WTC11 (cell line): ENCODE data around the gene HDAC9. TPM values are rescaled to one million over a fixed set of nuclear protein-coding genes. Genes with fewer than 3 reads are reported as not detected.

Source experiments
- ATAC-seq: fragments of 200-7000 bp; cut with Tn5 transposase; 2 replicates; pipeline ENCODE4 v1.10.0; 2021; ENCODE audit warnings: mild to moderate bottlenecking, moderate library complexity
- CTCF ChIA-PET: fragments of 300-600 bp; sonication (Branson Sonifier 250); formaldehyde crosslinking; loops from one replicate; lab custom pipeline; 2021; ENCODE audit warnings: antibody characterized with exemption; lab: Charles Lee
- POLR2A ChIA-PET: fragments of 350-600 bp; sonication (Branson Sonifier 250); formaldehyde crosslinking; loops from one replicate; lab custom pipeline; 2021; ENCODE audit warnings: antibody characterized with exemption; lab: Charles Lee
- DNase-seq: peaks from one replicate; pipeline ENCODE4 v3.0.0; 2021; ENCODE audit warnings: low spot score
- H3K27ac Mint-ChIP-seq: 2 replicates; pipeline ENCODE4 v1.8.0; 2021; ENCODE audit warnings: mixed read lengths
- H3K27me3 Mint-ChIP-seq: 2 replicates; pipeline ENCODE4 v1.8.0; 2021; ENCODE audit warnings: low read depth, mild to moderate bottlenecking, moderate library complexity, mixed read lengths
- H3K36me3 Mint-ChIP-seq: 2 replicates; pipeline ENCODE4 v1.8.0; 2021; ENCODE audit warnings: mixed read lengths
- H3K4me1 Mint-ChIP-seq: 2 replicates; pipeline ENCODE4 v1.8.0; 2022; ENCODE audit warnings: mixed read lengths
- H3K4me3 Mint-ChIP-seq: 2 replicates; pipeline ENCODE4 v1.8.0; 2021; ENCODE audit warnings: mild to moderate bottlenecking, moderate library complexity, mixed read lengths
- H3K9me3 Mint-ChIP-seq: 2 replicates; pipeline ENCODE4 v1.8.0; 2021; ENCODE audit warnings: mixed read lengths
- AFF4 ChIP-seq: sonication (generic); formaldehyde crosslinking; IDR thresholded peaks from 2 replicates; pipeline ENCODE4 v1.8.1; 2023; ENCODE audit warnings: mild to moderate bottlenecking, missing genetic modification reagents, borderline replicate concordance
- ATF3 ChIP-seq: sonication (generic); formaldehyde crosslinking; conservative IDR thresholded peaks from 2 replicates; pipeline ENCODE4 v1.8.1; 2022; ENCODE audit warnings: mild to moderate bottlenecking, missing genetic modification reagents
- CBFB ChIP-seq: sonication (generic); formaldehyde crosslinking; IDR thresholded peaks from 2 replicates; pipeline ENCODE4 v1.8.1; 2022; ENCODE audit warnings: mild to moderate bottlenecking, low read depth, missing genetic modification reagents
- CDX4 ChIP-seq: fragments of 250-450 bp; sonication (Bioruptor Pico); IDR thresholded peaks from 2 replicates; pipeline ENCODE4 v1.9.0; 2021; ENCODE audit warnings: moderate library complexity, mild to moderate bottlenecking, inconsistent platforms, borderline replicate concordance
- FOXP1 ChIP-seq: sonication (generic); formaldehyde crosslinking; IDR thresholded peaks from 2 replicates; pipeline ENCODE4 v1.8.0; 2022; ENCODE audit warnings: missing genetic modification reagents, mild to moderate bottlenecking, moderate library complexity, borderline replicate concordance
- GTF2I ChIP-seq: fragments of 250-450 bp; sonication (Bioruptor Pico); conservative IDR thresholded peaks from 2 replicates; pipeline ENCODE4 v1.4.0; 2021; ENCODE audit warnings: mild to moderate bottlenecking
- KAT7 ChIP-seq: sonication (generic); formaldehyde crosslinking; IDR thresholded peaks from 2 replicates; pipeline ENCODE4 v1.8.1; 2023; ENCODE audit warnings: missing genetic modification reagents, mild to moderate bottlenecking, borderline replicate concordance
- MYBL2 ChIP-seq: sonication (generic); formaldehyde crosslinking; IDR thresholded peaks from 2 replicates; pipeline ENCODE4 v1.8.1; 2023; ENCODE audit warnings: mild to moderate bottlenecking, moderate library complexity, missing genetic modification reagents
- NFATC4 ChIP-seq: fragments of 250-450 bp; sonication (Bioruptor Pico); IDR thresholded peaks from 2 replicates; pipeline ENCODE4 v1.9.0; 2021; ENCODE audit warnings: mild to moderate bottlenecking
- NFE2L1 ChIP-seq: sonication (generic); formaldehyde crosslinking; IDR thresholded peaks from 2 replicates; pipeline ENCODE4 v1.8.1; 2023; ENCODE audit warnings: missing genetic modification reagents
- NR2C2 ChIP-seq: sonication (generic); formaldehyde crosslinking; IDR thresholded peaks from 2 replicates; pipeline ENCODE4 v1.8.0; 2022; ENCODE audit warnings: mild to moderate bottlenecking, missing genetic modification reagents
- NR3C1 ChIP-seq: sonication (generic); formaldehyde crosslinking; conservative IDR thresholded peaks from 2 replicates; pipeline ENCODE4 v1.8.1; 2023; ENCODE audit warnings: low read depth, mild to moderate bottlenecking, missing genetic modification reagents
- PREB ChIP-seq: sonication (generic); formaldehyde crosslinking; IDR thresholded peaks from 2 replicates; pipeline ENCODE4 v1.8.1; 2022; ENCODE audit warnings: mild to moderate bottlenecking, missing genetic modification reagents, moderate library complexity, borderline replicate concordance
- SMAD3 ChIP-seq: sonication (generic); formaldehyde crosslinking; IDR thresholded peaks from 2 replicates; pipeline ENCODE4 v1.8.0; 2022; ENCODE audit warnings: missing genetic modification reagents, mild to moderate bottlenecking, borderline replicate concordance
- TP53 ChIP-seq: sonication (generic); formaldehyde crosslinking; IDR thresholded peaks from 2 replicates; pipeline ENCODE4 v1.8.1; 2023; ENCODE audit warnings: mild to moderate bottlenecking, missing genetic modification reagents
- USF1 ChIP-seq: sonication (generic); formaldehyde crosslinking; IDR thresholded peaks from 2 replicates; pipeline ENCODE4 v1.8.0; 2022; ENCODE audit warnings: mild to moderate bottlenecking, missing genetic modification reagents
- ZMAT4 ChIP-seq: fragments of 250-450 bp; sonication (Bioruptor Pico); IDR thresholded peaks from 2 replicates; pipeline ENCODE4 v1.9.0; 2021; ENCODE audit warnings: mild to moderate bottlenecking
- ZNF671 ChIP-seq: fragments of 250-450 bp; sonication (Bioruptor Pico); IDR thresholded peaks from 2 replicates; pipeline ENCODE4 v1.8.0; 2021; ENCODE audit warnings: mild to moderate bottlenecking
- total RNA-seq: library from RNA; stranded (reverse); gene quantifications from 3 replicates; pipeline ENCODE4 v1.2.3, GENCODE V29; 2021
- TF ChIP-seq, protein P1 (sequence below): fragments of 250-450 bp; sonication (Bioruptor Pico); conservative IDR thresholded peaks from 2 replicates; pipeline ENCODE4 v1.9.0; 2021; ENCODE audit warnings: mild to moderate bottlenecking
- TF ChIP-seq, protein P2 (sequence below): sonication (generic); formaldehyde crosslinking; IDR thresholded peaks from 2 replicates; pipeline ENCODE4 v1.8.1; 2023; ENCODE audit warnings: mild to moderate bottlenecking, moderate library complexity, missing genetic modification reagents
- TF ChIP-seq, protein P3 (sequence below): sonication (generic); formaldehyde crosslinking; IDR thresholded peaks from 2 replicates; pipeline ENCODE4 v1.8.1; 2022; ENCODE audit warnings: missing genetic modification reagents, borderline replicate concordance

The HDAC9 gene
- total RNA-seq, 1 experiment from 2014 or later, result 18.8 TPM

DNA sequence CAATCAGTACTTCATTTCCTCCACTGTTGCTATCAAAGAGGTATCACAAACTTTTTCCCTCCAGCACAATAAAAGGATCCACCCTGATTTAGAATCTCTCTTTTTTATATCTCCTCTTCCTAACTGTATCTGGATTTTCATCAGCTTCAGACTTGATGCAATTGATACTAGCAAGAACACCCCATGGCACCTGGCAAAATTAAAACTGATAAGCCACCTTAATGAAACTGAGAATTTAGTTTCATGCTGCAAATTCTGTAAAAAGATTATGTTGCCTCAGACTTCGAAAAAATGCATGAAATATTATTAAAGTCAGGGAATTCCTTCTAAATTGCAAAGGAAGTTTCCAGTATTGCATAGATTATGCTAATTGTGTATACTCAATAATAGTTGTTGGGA is 277.0 kb downstream of the HDAC9 start:
- Mint-ChIP-seq H3K4me3 (no peak overlapping the region), H3K9me3 (no peaks in the 10 kb centered on the region)
- CTCF ChIA-PET, result no interaction called here
- TF ChIP-seq, protein P1, sequence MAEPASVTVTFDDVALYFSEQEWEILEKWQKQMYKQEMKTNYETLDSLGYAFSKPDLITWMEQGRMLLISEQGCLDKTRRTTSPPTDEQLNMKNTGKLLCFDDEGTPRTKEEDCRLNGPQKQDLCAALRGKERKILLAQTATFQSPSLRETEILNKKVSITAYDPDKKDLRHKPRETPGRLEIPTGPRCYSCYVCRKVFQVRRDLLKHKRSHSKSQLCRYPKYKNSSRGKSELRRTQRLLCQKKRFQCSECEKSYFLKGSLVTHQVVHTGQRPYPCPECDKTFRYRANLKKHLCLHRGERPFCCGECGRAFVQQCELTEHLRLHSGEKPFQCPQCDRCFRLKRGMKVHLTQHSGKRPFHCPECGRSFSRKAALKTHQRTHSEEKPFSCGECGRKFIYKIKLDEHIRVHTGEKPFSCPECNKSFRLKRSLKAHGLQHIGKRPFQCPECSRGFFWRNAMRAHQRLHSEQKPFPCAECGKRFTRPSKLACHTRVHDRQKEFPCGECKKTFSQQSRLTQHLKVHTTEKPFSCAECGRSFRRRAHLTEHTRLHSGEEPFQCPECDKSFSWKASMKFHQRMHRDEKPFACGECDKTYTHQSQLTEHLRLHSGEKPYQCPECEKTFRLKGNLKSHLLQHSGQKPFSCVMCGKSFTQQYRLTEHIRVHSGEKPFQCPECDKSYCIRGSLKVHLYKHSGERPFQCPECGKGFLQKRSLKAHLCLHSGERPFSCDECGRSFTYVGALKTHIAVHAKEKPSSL (CRISPR knock-in tag), result no peak
- TF ChIP-seq USF1, result no peak
- TF ChIP-seq AFF4 (CRISPR knock-in tag), result no peak
- TF ChIP-seq, protein P2, sequence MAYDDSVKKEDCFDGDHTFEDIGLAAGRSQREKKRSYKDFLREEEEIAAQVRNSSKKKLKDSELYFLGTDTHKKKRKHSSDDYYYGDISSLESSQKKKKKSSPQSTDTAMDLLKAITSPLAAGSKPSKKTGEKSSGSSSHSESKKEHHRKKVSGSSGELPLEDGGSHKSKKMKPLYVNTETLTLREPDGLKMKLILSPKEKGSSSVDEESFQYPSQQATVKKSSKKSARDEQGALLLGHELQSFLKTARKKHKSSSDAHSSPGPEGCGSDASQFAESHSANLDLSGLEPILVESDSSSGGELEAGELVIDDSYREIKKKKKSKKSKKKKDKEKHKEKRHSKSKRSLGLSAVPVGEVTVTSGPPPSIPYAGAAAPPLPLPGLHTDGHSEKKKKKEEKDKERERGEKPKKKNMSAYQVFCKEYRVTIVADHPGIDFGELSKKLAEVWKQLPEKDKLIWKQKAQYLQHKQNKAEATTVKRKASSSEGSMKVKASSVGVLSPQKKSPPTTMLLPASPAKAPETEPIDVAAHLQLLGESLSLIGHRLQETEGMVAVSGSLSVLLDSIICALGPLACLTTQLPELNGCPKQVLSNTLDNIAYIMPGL (CRISPR knock-in tag), result no peak
- TF ChIP-seq NR2C2 (CRISPR knock-in tag), result no peak
- TF ChIP-seq, protein P3, sequence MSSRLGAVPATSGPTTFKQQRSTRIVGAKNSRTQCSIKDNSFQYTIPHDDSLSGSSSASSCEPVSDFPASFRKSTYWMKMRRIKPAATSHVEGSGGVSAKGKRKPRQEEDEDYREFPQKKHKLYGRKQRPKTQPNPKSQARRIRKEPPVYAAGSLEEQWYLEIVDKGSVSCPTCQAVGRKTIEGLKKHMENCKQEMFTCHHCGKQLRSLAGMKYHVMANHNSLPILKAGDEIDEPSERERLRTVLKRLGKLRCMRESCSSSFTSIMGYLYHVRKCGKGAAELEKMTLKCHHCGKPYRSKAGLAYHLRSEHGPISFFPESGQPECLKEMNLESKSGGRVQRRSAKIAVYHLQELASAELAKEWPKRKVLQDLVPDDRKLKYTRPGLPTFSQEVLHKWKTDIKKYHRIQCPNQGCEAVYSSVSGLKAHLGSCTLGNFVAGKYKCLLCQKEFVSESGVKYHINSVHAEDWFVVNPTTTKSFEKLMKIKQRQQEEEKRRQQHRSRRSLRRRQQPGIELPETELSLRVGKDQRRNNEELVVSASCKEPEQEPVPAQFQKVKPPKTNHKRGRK, result no peak
- no peak for TF ChIP-seq ZNF671 (CRISPR knock-in tag)
- no peak for TF ChIP-seq NR3C1 (CRISPR knock-in tag)
- TF ChIP-seq, all 79 proteins: peak for 0
- DNase-seq (no peak), ATAC-seq (no peak)
- Mint-ChIP-seq H3K27ac (no peak overlapping the region), H3K27me3 (no peaks in the 10 kb centered on the region), H3K36me3 (no peaks in the 10 kb centered on the region), H3K4me1 (0 out of 2 replicates have a peak, but pooled peaks cover 3% of the 10 kb centered on the region)
- POLR2A ChIA-PET, result no interaction called here

DNA sequence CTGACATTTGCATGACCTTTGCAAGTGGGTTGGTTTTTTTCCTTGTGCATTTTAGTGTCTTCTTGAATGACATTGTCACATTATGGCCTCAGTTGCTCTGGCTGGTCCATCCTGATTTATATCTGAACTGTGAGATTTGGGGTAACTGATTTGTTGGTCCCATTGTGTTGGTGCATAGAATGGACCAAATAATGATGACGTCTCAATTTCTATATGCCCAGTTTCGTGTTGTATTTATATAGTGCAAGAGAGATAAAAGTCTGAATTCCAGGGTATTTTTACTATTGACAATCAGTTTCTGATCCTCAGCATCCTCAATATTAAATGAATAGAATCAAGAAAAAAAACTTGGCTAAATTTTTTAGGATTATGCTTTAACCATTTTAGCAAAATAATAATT is 281.8 kb downstream of the HDAC9 start:
- Mint-ChIP-seq H3K27me3 (no peaks in the 10 kb centered on the region), H3K4me3 (no peak overlapping the region), H3K9me3 (no peaks in the 10 kb centered on the region), H3K27ac (no peak overlapping the region), H3K36me3 (no peaks in the 10 kb centered on the region), H3K4me1 (peaks cover 3% of the 10 kb centered on the region; the same call in 1 of the 2 replicates)
- POLR2A ChIA-PET, result no interaction called here
- ATAC-seq (no peak), DNase-seq (no peak)
- CTCF ChIA-PET, result no interaction called here
- no peak for TF ChIP-seq MYBL2
- no peak for TF ChIP-seq CBFB (CRISPR knock-in tag)
- no peak for TF ChIP-seq ZMAT4 (CRISPR knock-in tag)
- no peak for TF ChIP-seq KAT7 (CRISPR knock-in tag)
- TF ChIP-seq CDX4 (CRISPR knock-in tag), result no peak
- TF ChIP-seq TP53 (CRISPR knock-in tag), result no peak
- TF ChIP-seq GTF2I, result no peak
- no peak for TF ChIP-seq NFATC4
- no peak for TF ChIP-seq FOXP1 (CRISPR knock-in tag)
- no peak for TF ChIP-seq PREB
- no peak for TF ChIP-seq SMAD3 (CRISPR knock-in tag)
- TF ChIP-seq NFE2L1 (CRISPR knock-in tag), result no peak
- no peak for TF ChIP-seq ATF3
